ENCODE data around the gene VSNL1.

Gene VSNL1

GRCh38 chr2:17518212-17519154, 22.0 kb upstream of the VSNL1 start, which contains the start of gene RAD51AP2:
TSS of gene RAD51AP2 (minus strand) at chr2:17518440. CDS start at chr2:17518415, 25 bp downstream.
- peak; percentile 74 for DNase-seq (ENCODE audit: low read depth)
- peak within 1 kb of the TSS; percentile 53 for H3K4me3 ChIP-seq (ENCODE audit: control insufficient read depth, low read depth, low read length)
- TF ChIP-seq CTCF (conservative IDR thresholded peaks at IDR 0.05; ENCODE audit: control insufficient read depth, insufficient read depth, low read depth, low read length), result no peak

GRCh38 chr2:17519486-17519885, 21.0 kb upstream of the VSNL1 start:
- no peak for DNase-seq (ENCODE audit: low read depth)
- no peak overlapping the region for H3K4me3 ChIP-seq (ENCODE audit: control insufficient read depth, low read depth, low read length)
- TF ChIP-seq CTCF (conservative IDR thresholded peaks at IDR 0.05; ENCODE audit: control insufficient read depth, insufficient read depth, low read depth, low read length), result no peak

GRCh38 chr2:17520761-17521160, 19.7 kb upstream of the VSNL1 start:
- no peak for TF ChIP-seq CTCF (conservative IDR thresholded peaks at IDR 0.05; ENCODE audit: control insufficient read depth, insufficient read depth, low read depth, low read length)
- no peak for DNase-seq (ENCODE audit: low read depth)
- H3K4me3 ChIP-seq (ENCODE audit: control insufficient read depth, low read depth, low read length), result no peak overlapping the region

GRCh38 chr2:17521621-17522020, 18.9 kb upstream of the VSNL1 start:
- no peak for TF ChIP-seq CTCF (conservative IDR thresholded peaks at IDR 0.05; ENCODE audit: control insufficient read depth, insufficient read depth, low read depth, low read length)
- H3K4me3 ChIP-seq (ENCODE audit: control insufficient read depth, low read depth, low read length), result no peak overlapping the region
- no peak for DNase-seq (ENCODE audit: low read depth)

- no peak for TF ChIP-seq CTCF (conservative IDR thresholded peaks at IDR 0.05; ENCODE audit: control insufficient read depth, insufficient read depth, low read depth, low read length)
- H3K4me3 ChIP-seq (ENCODE audit: control insufficient read depth, low read depth, low read length), result no peak overlapping the region
- DNase-seq (ENCODE audit: low read depth), result no peak
Measured at GRCh38 chr2:17522303-17522702, 18.2 kb upstream of the VSNL1 start.

GRCh38 chr2:17529771-17530170, 10.7 kb upstream of the VSNL1 start:
- H3K4me3 ChIP-seq (ENCODE audit: control insufficient read depth, low read depth, low read length), result no peak overlapping the region
- TF ChIP-seq CTCF (conservative IDR thresholded peaks at IDR 0.05; ENCODE audit: control insufficient read depth, insufficient read depth, low read depth, low read length), result no peak
- DNase-seq (ENCODE audit: low read depth), result no peak

Measured in fibroblast of mammary gland (primary cell).